GM18502 (cell line): ENCODE data around the gene CDK7.

Experiments used
- ATAC-seq: cut with Tn5 transposase; IDR thresholded peaks from one replicate; pipeline ENCODE4 v1.9.1; 2021; ENCODE audit warnings: mild to moderate bottlenecking; ENCODE audit not compliant: unreplicated experiment, poor library complexity

Gene CDK7

GRCh38 chr5:69285448-69286116, 50.9 kb downstream of the CDK7 start:
- ATAC-seq = no peak

- no peak for ATAC-seq
These were observed 53.4 kb downstream of the CDK7 start for GRCh38 chr5:69288069-69288468.

- no peak for ATAC-seq
These were observed 54.0 kb downstream of the CDK7 start for GRCh38 chr5:69288688-69289087.

- ATAC-seq = no peak
These were observed 57.6 kb downstream of the CDK7 start for GRCh38 chr5:69292306-69292705.

GRCh38 chr5:69293882-69294281, 59.2 kb downstream of the CDK7 start:
- ATAC-seq = no peak

- no peak for ATAC-seq
These were observed 60.5 kb downstream of the CDK7 start for GRCh38 chr5:69295088-69295754.

GRCh38 chr5:69299625-69300024, 64.9 kb downstream of the CDK7 start:
- ATAC-seq = no peak

- no peak for ATAC-seq
These were observed 66.0 kb downstream of the CDK7 start for GRCh38 chr5:69300537-69301203.

GRCh38 chr5:69305512-69305911, 70.8 kb downstream of the CDK7 start:
- no peak for ATAC-seq

- no peak for ATAC-seq
These were observed 73.4 kb downstream of the CDK7 start for GRCh38 chr5:69308046-69308553.

- ATAC-seq = no peak
These were observed 74.7 kb downstream of the CDK7 start for GRCh38 chr5:69309380-69309779.

GRCh38 chr5:69312459-69313160, 77.9 kb downstream of the CDK7 start:
- ATAC-seq = no peak

GRCh38 chr5:69313428-69313827, 78.7 kb downstream of the CDK7 start:
- no peak for ATAC-seq

GRCh38 chr5:69315972-69316371, 81.3 kb downstream of the CDK7 start:
- no peak for ATAC-seq

- ATAC-seq = no peak
These were observed 82.7 kb downstream of the CDK7 start for GRCh38 chr5:69317391-69317790.

GRCh38 chr5:69326365-69326764, 91.7 kb downstream of the CDK7 start:
- no peak for ATAC-seq
